HepG2 (cell line): Measurements from ENCODE around the gene NDUFV1. TPM values are rescaled to one million over a fixed set of nuclear protein-coding genes. Genes with fewer than 3 reads are reported as not detected.

ENCODE experiments used
- ARHGAP35 ChIP-seq: sonication (generic); formaldehyde crosslinking; IDR thresholded peaks from 2 replicates; pipeline ENCODE4 v1.9.0; 2022; ENCODE audit warnings: mild to moderate bottlenecking, inconsistent platforms, moderate library complexity, missing genetic modification reagents, borderline replicate concordance
- CC2D1A ChIP-seq: sonication (generic); formaldehyde crosslinking; IDR thresholded peaks from 2 replicates; pipeline ENCODE4 v1.8.1; 2023; ENCODE audit warnings: mild to moderate bottlenecking, missing genetic modification reagents
- CCDC6 ChIP-seq: sonication (generic); formaldehyde crosslinking; IDR thresholded peaks from 2 replicates; pipeline ENCODE4 v1.8.1; 2022; ENCODE audit warnings: mild to moderate bottlenecking, missing genetic modification reagents, moderate library complexity
- CHCHD3 ChIP-seq: sonication (generic); formaldehyde crosslinking; IDR thresholded peaks from 2 replicates; pipeline ENCODE4 v1.8.0; 2022; ENCODE audit warnings: mild to moderate bottlenecking, missing genetic modification reagents, moderate library complexity
- CREM ChIP-seq, 2 experiments: sonication (generic) in 1 of 2; formaldehyde crosslinking in 1 of 2; IDR thresholded peaks; 2 replicates each; pipeline versions ENCODE4 v1.4.0 to v1.6.1; 2016 to 2020; ENCODE audit warnings: antibody characterized with exemption in 1 of 2, mild to moderate bottlenecking in 1 of 2, missing genetic modification reagents in 1 of 2
- GTF3A ChIP-seq: sonication (generic); formaldehyde crosslinking; conservative IDR thresholded peaks from 2 replicates; pipeline ENCODE4 v1.4.0; 2020; ENCODE audit warnings: mild to moderate bottlenecking, missing genetic modification reagents
- GZF1 ChIP-seq: sonication (generic); formaldehyde crosslinking; IDR thresholded peaks from 2 replicates; pipeline ENCODE4 v1.5.1; 2020; ENCODE audit warnings: mild to moderate bottlenecking, missing genetic modification reagents
- KAT2B ChIP-seq: fragments of 150-350 bp; IDR thresholded peaks from 2 replicates; pipeline ENCODE4 v1.6.1; 2014; ENCODE audit warnings: low read depth, low read length, borderline replicate concordance
- KLF11 ChIP-seq: IDR thresholded peaks from 2 replicates; pipeline ENCODE4 v1.6.1; 2016; ENCODE audit warnings: missing compliant biosample characterization
- KLF15 ChIP-seq: sonication (generic); formaldehyde crosslinking; IDR thresholded peaks from 2 replicates; pipeline ENCODE4 v1.8.1; 2023; ENCODE audit warnings: borderline replicate concordance, mild to moderate bottlenecking, inconsistent platforms, missing genetic modification reagents, mixed read lengths
- SMC3 ChIP-seq: IDR thresholded peaks from 2 replicates; pipeline ENCODE4 v1.6.1; 2011; ENCODE audit warnings: low read length, improper control_type of control experiment
- SP1 ChIP-seq, 2 experiments: fragments of 450-650 bp in 1 of 2; sonication (generic) in 1 of 2; formaldehyde crosslinking in 1 of 2; IDR thresholded peaks; 2 replicates each; pipeline versions ENCODE4 v1.4.0 to v1.6.1; 2016 to 2020; ENCODE audit warnings: missing genetic modification reagents in 1 of 2
- TCF12 ChIP-seq, 2 experiments: fragments of 450-650 bp in 1 of 2; sonication (generic) in 1 of 2; formaldehyde crosslinking in 1 of 2; IDR thresholded peaks; 2 replicates each; pipeline versions ENCODE4 v1.6.1 to v1.8.0; 2017 to 2022; ENCODE audit warnings: antibody characterized with exemption in 1 of 2, mild to moderate bottlenecking in 1 of 2, missing genetic modification reagents in 1 of 2, moderate library complexity in 1 of 2
- ZFP36L1 ChIP-seq: sonication (generic); formaldehyde crosslinking; IDR thresholded peaks from 2 replicates; pipeline ENCODE4 v1.8.0; 2022; ENCODE audit warnings: mild to moderate bottlenecking, missing genetic modification reagents, moderate library complexity
- ZFP41 ChIP-seq: sonication (generic); formaldehyde crosslinking; IDR thresholded peaks from 2 replicates; pipeline ENCODE4 v1.4.0; 2020; ENCODE audit warnings: mild to moderate bottlenecking, missing genetic modification reagents, borderline replicate concordance
- ZNF350 ChIP-seq: sonication (generic); formaldehyde crosslinking; IDR thresholded peaks from 2 replicates; pipeline ENCODE4 v1.4.0; 2020; ENCODE audit warnings: mild to moderate bottlenecking, low read depth, missing genetic modification reagents, borderline replicate concordance
- ZNF430 ChIP-seq: sonication (generic); formaldehyde crosslinking; IDR thresholded peaks from 2 replicates; pipeline ENCODE4 v1.9.0; 2021; ENCODE audit warnings: mild to moderate bottlenecking, missing genetic modification reagents
- ZNF432 ChIP-seq: sonication (generic); formaldehyde crosslinking; IDR thresholded peaks from 2 replicates; pipeline ENCODE4 v1.5.0; 2020; ENCODE audit warnings: missing genetic modification reagents, mild to moderate bottlenecking, borderline replicate concordance
- ZNF790 ChIP-seq: sonication (generic); formaldehyde crosslinking; IDR thresholded peaks from 2 replicates; pipeline ENCODE4 v1.8.0; 2022; ENCODE audit warnings: missing genetic modification reagents, mild to moderate bottlenecking, borderline replicate concordance
- polyA plus RNA-seq, 8 experiments: library from polyadenylated mRNA; depleted of rRNA in 3 of 8; stranded (reverse) in 7 of 8; unstranded in 1 of 8; fragments of >200 nt; fragmentation: Illumina TruSeq in 4 of 8; extraction: Trizol in 4 of 8; gene quantifications; 2 replicates each; pipeline versions ENCODE4 v1.2.1 to v1.2.3, GENCODE V29; 2011 to 2016; ENCODE audit warnings: low read depth in 4 of 8, missing spikeins in 1 of 8, mixed read lengths in 1 of 8; ENCODE audit not compliant: insufficient read depth in 1 of 8
- total RNA-seq, 5 experiments: library from RNA; depleted of rRNA; stranded (reverse); fragments of >200 nt; fragmentation: Illumina TruSeq; extraction: Trizol; gene quantifications; 2 replicates each; pipeline ENCODE4 v1.2.3, GENCODE V29; 2016; ENCODE audit warnings: low read depth in 1 of 5
- TF ChIP-seq, protein P1 (sequence below): sonication (generic); formaldehyde crosslinking; IDR thresholded peaks from 2 replicates; pipeline ENCODE4 v1.8.0; 2022; ENCODE audit warnings: missing genetic modification reagents, mild to moderate bottlenecking, borderline replicate concordance
- TF ChIP-seq, protein P2 (sequence below): sonication (generic); formaldehyde crosslinking; IDR thresholded peaks from 2 replicates; pipeline ENCODE4 v1.4.0; 2020; ENCODE audit warnings: missing genetic modification reagents
- TF ChIP-seq, protein P3 (sequence below): sonication (generic); formaldehyde crosslinking; conservative IDR thresholded peaks from 2 replicates; pipeline ENCODE4 v1.8.0; 2022; ENCODE audit warnings: low read depth, missing genetic modification reagents

The NDUFV1 gene
- total and polyA plus RNA-seq, 2 of the 13 experiments (the other 11 are each of a cell fraction or from before 2014, with no cell fraction given), result 88.9 to 137 TPM

DNA sequence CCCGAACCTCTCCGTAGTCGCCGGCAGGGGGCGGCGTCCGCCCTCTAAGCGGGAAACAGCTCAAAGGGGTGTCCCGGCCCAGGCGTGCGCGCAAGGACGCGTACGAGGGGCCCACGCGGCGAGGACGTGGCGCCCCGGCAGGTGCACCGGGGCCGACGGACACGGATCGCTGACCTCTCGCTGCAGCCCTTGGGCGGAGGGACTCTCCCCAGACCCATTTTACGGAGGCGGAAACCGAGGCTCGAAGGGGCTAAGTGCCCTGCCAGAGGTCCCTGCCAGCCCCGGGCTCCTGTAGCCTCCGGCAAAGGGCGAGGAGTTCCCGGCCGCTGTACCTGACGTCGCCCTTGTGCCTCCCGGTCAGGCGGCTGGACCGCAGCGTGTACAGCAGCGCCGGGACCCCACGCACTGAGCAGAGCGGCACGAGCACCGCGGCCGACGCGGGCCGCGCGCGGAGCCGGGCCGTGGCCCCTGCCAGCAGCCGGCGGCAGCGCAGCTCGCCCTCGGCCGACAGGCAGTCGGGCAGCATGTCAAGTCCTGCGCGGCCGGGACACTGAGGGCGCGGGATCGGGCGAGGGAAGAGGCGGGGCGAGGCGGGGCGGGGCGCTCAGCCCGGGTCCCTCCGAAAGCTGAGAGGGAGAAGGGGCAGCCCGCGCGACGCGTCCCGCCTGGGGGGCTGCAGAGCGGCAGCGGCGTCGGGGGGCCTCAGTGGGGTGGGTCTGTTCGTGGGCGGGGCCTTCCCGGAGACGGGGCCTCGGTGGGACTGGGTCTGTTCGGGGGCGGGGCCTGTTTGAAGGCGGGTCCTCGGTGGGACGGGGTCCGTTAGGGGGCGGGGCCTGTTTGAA lies 22.9 kb downstream of the NDUFV1 start, which contains the start of gene NUDT8 (continued):
- TF ChIP-seq KLF11 (CRISPR knock-in tag) (0 out of 2 replicates have a peak, but pooled peaks have one; percentile 47), SMC3 (peak; percentile 36; the same call in 1 of the 2 replicates), CC2D1A (CRISPR knock-in tag) (no peak), SP1 (IDR thresholded peaks at IDR 0.05) (no peak), SP1 (CRISPR knock-in tag; IDR thresholded peaks at IDR 0.05) (peak; percentile 61; the same call in 1 of the 2 replicates), GZF1 (CRISPR knock-in tag) (peak; percentile 65; the same call in 1 of the 2 replicates), ZNF350 (CRISPR knock-in tag) (peak; percentile 78; the same call in 1 of the 2 replicates), CHCHD3 (CRISPR knock-in tag) (peak; percentile 95), CCDC6 (CRISPR knock-in tag) (peak; percentile 80; the same call in 1 of the 2 replicates), ZNF432 (CRISPR knock-in tag) (no peak), TCF12 (IDR thresholded peaks at IDR 0.05) (no peak), TCF12 (CRISPR knock-in tag; IDR thresholded peaks at IDR 0.05) (peak; percentile 34; the same call in 1 of the 2 replicates), ARHGAP35 (CRISPR knock-in tag) (peak; percentile 88; the same call in 1 of the 2 replicates), KAT2B (no peak), KLF15 (CRISPR knock-in tag) (peak; percentile 50; the same call in 1 of the 2 replicates), ZNF790 (CRISPR knock-in tag) (no peak), ZNF430 (peak; percentile 56; the same call in 1 of the 2 replicates), ZFP36L1 (CRISPR knock-in tag) (peak; percentile 86; the same call in 1 of the 2 replicates), ZFP41 (CRISPR knock-in tag) (peak; percentile 49; the same call in 1 of the 2 replicates), GTF3A (CRISPR knock-in tag) (peak; percentile 88; the same call in 1 of the 2 replicates), CREM (IDR thresholded peaks at IDR 0.05) (no peak), CREM (CRISPR knock-in tag; IDR thresholded peaks at IDR 0.05) (no peak)
- TF ChIP-seq, protein P1, sequence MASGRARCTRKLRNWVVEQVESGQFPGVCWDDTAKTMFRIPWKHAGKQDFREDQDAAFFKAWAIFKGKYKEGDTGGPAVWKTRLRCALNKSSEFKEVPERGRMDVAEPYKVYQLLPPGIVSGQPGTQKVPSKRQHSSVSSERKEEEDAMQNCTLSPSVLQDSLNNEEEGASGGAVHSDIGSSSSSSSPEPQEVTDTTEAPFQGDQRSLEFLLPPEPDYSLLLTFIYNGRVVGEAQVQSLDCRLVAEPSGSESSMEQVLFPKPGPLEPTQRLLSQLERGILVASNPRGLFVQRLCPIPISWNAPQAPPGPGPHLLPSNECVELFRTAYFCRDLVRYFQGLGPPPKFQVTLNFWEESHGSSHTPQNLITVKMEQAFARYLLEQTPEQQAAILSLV (CRISPR knock-in tag), result peak; percentile 58; the same call in 1 of the 2 replicates
- TF ChIP-seq, protein P2, sequence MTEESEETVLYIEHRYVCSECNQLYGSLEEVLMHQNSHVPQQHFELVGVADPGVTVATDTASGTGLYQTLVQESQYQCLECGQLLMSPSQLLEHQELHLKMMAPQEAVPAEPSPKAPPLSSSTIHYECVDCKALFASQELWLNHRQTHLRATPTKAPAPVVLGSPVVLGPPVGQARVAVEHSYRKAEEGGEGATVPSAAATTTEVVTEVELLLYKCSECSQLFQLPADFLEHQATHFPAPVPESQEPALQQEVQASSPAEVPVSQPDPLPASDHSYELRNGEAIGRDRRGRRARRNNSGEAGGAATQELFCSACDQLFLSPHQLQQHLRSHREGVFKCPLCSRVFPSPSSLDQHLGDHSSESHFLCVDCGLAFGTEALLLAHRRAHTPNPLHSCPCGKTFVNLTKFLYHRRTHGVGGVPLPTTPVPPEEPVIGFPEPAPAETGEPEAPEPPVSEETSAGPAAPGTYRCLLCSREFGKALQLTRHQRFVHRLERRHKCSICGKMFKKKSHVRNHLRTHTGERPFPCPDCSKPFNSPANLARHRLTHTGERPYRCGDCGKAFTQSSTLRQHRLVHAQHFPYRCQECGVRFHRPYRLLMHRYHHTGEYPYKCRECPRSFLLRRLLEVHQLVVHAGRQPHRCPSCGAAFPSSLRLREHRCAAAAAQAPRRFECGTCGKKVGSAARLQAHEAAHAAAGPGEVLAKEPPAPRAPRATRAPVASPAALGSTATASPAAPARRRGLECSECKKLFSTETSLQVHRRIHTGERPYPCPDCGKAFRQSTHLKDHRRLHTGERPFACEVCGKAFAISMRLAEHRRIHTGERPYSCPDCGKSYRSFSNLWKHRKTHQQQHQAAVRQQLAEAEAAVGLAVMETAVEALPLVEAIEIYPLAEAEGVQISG, result peak; percentile 59
- TF ChIP-seq, protein P3, sequence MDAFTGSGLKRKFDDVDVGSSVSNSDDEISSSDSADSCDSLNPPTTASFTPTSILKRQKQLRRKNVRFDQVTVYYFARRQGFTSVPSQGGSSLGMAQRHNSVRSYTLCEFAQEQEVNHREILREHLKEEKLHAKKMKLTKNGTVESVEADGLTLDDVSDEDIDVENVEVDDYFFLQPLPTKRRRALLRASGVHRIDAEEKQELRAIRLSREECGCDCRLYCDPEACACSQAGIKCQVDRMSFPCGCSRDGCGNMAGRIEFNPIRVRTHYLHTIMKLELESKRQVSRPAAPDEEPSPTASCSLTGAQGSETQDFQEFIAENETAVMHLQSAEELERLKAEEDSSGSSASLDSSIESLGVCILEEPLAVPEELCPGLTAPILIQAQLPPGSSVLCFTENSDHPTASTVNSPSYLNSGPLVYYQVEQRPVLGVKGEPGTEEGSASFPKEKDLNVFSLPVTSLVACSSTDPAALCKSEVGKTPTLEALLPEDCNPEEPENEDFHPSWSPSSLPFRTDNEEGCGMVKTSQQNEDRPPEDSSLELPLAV (CRISPR knock-in tag), result no peak
